ENCODE results near the gene CCDC88C.
A peak's percentile ranks its signal among the peaks of the same experiment; 100 is the strongest.

The CCDC88C gene

GRCh38 chr14:91396959-91397815 lies 20.4 kb downstream of the CCDC88C start:
- DNase-seq, result peak; percentile 57

GRCh38 chr14:91396013-91396660 lies 21.5 kb downstream of the CCDC88C start:
- DNase-seq, result no peak

- DNase-seq, result no peak
These were observed 22.2 kb downstream of the CCDC88C start for GRCh38 chr14:91395466-91395865.

GRCh38 chr14:91394105-91395081 lies 23.2 kb downstream of the CCDC88C start:
- DNase-seq, result no peak

- DNase-seq, result peak; percentile 66
These were observed 24.9 kb downstream of the CCDC88C start for GRCh38 chr14:91392623-91393303.

GRCh38 chr14:91390165-91390778 lies 27.3 kb downstream of the CCDC88C start:
- DNase-seq, result no peak

- DNase-seq, result no peak
These were observed 28.5 kb downstream of the CCDC88C start for GRCh38 chr14:91389150-91389549.

GRCh38 chr14:91388551-91388975 lies 29.1 kb downstream of the CCDC88C start:
- DNase-seq, result peak; percentile 59

GRCh38 chr14:91387951-91388381 lies 29.7 kb downstream of the CCDC88C start:
- no peak for DNase-seq

GRCh38 chr14:91387169-91387835 lies 30.3 kb downstream of the CCDC88C start:
- no peak for DNase-seq

GRCh38 chr14:91385697-91386096 lies 31.9 kb downstream of the CCDC88C start:
- DNase-seq, result no peak

- no peak for DNase-seq
These were observed 32.4 kb downstream of the CCDC88C start for GRCh38 chr14:91385224-91385623.

GRCh38 chr14:91383439-91383838 lies 34.2 kb downstream of the CCDC88C start:
- no peak for DNase-seq

- DNase-seq, result no peak
These were observed 35.6 kb downstream of the CCDC88C start for GRCh38 chr14:91381801-91382670.

GRCh38 chr14:91380610-91381371 lies 36.8 kb downstream of the CCDC88C start:
- DNase-seq, result no peak

GRCh38 chr14:91380123-91380522 lies 37.5 kb downstream of the CCDC88C start:
- DNase-seq, result no peak

GRCh38 chr14:91379579-91379932 lies 38.1 kb downstream of the CCDC88C start:
- no peak for DNase-seq

GRCh38 chr14:91378930-91379578 lies 38.6 kb downstream of the CCDC88C start:
- DNase-seq, result no peak
